Measurements from ENCODE around the gene BRMS1L. TPM values are rescaled to one million over a fixed set of nuclear protein-coding genes. Genes with fewer than 3 reads are reported as not detected.

BRMS1L gene
- total and polyA plus RNA-seq, 2 donors (not counting 3 experiments of a cell fraction or from before 2014, with no cell fraction given) = 4.0 to 7.7 TPM

GRCh38 chr14:35900741-35901140, 74.6 kb downstream of the BRMS1L start:
- Histone ChIP-seq H3K27ac (ENCODE audit: insufficient read depth, low read depth, low read length) (no peak overlapping the region), H3K27me3 (ENCODE audit: control insufficient read depth in 2 of 2, insufficient read depth in 2 of 2, low read length in 2 of 2) (peaks cover 0 to 2% of the 10 kb centered on the region in 2 experiments), H2AFZ (ENCODE audit: low read depth, low read length) (no peak overlapping the region), H3K9me1 (replicated peaks; ENCODE audit: control insufficient read depth, extremely low read depth, insufficient read depth, low read length) (no peaks in the 10 kb centered on the region), H4K20me1 (replicated peaks; ENCODE audit: control insufficient read depth, extremely low read depth, insufficient read depth, low read length) (no peaks in the 10 kb centered on the region), H3K4me1 (ENCODE audit: control insufficient read depth, extremely low read depth, insufficient read depth, low read length) (no peaks in the 10 kb centered on the region), H3K9me3 (replicated peaks; ENCODE audit: control insufficient read depth, insufficient read depth, low read length) (no peaks in the 10 kb centered on the region), H3K36me3 (ENCODE audit: control insufficient read depth in 2 of 2, extremely low read depth in 1 of 2, insufficient read depth in 2 of 2, low read length in 2 of 2) (no peaks in the 10 kb centered on the region), H3K9ac (replicated peaks; ENCODE audit: extremely low read depth, insufficient read depth, low read length) (no peak overlapping the region), H3K4me3 (replicated peaks in 1 of 3; ENCODE audit: insufficient read depth in 1 of 3, low read depth in 1 of 3, low read length in 3 of 3) (no peak overlapping the region), H3K79me2 (ENCODE audit: control insufficient read depth, insufficient read depth, low read length) (no peaks in the 10 kb centered on the region), H3K4me2 (ENCODE audit: insufficient read depth, low read length) (no peak overlapping the region)
- FAIRE-seq (no peak), DNase-seq (ENCODE audit: low read depth, low spot score) (no peak)
- TF ChIP-seq CTCF (IDR thresholded peaks at IDR 0.05; ENCODE audit: extremely low read depth in 1 of 2, insufficient read depth in 1 of 2, low read depth in 1 of 2, low read length in 2 of 2) = no peak
- no peak for TF ChIP-seq POLR2A (IDR thresholded peaks at IDR 0.05; ENCODE audit: low read depth, low read length)
- TF ChIP-seq POLR2AphosphoS5 (IDR thresholded peaks at IDR 0.05; ENCODE audit: insufficient read depth, low read depth, low read length) = no peak
- TF ChIP-seq JUN (IDR thresholded peaks at IDR 0.05; ENCODE audit: borderline replicate concordance, insufficient read depth, insufficient read length, low read depth) = no peak
- TF ChIP-seq MAX (IDR thresholded peaks at IDR 0.05; ENCODE audit: insufficient read depth, insufficient read length) = no peak
- TF ChIP-seq EZH2 (IDR thresholded peaks at IDR 0.05; ENCODE audit: borderline replicate concordance, low read depth, low read length, severe bottlenecking) = no peak
- no peak for TF ChIP-seq MYC (IDR thresholded peaks at IDR 0.05; ENCODE audit: low read depth, low read length)
- TF ChIP-seq GATA2 (IDR thresholded peaks at IDR 0.05; ENCODE audit: insufficient read depth, insufficient read length, low read depth, low read length) = no peak
- TF ChIP-seq FOS (IDR thresholded peaks at IDR 0.05; ENCODE audit: borderline replicate concordance, insufficient read depth, low read length) = no peak
- intact Hi-C loops (cut with micrococcal nuclease) = no loop called here
- dilution Hi-C loops (cut with MboI; ENCODE audit: extremely low pct_ligation_motif_present, low sequenced_read_pairs) = no loop called here
- POLR2A ChIA-PET = no interaction called here
- BruUV-seq (replicated peaks) = no TSS peak
- CTCF ChIA-PET = no interaction called here

All from endothelial cell of umbilical vein (primary cell).